Esophagus muscularis mucosa (tissue), 4 donors: ENCODE results near the gene TDRD12.

ENCODE experiments used
- EP300 ChIP-seq: sonication (generic); formaldehyde crosslinking; IDR thresholded peaks from one replicate; pipeline ENCODE4 v1.6.1; 2017; ENCODE audit warnings: antibody characterized with exemption
- POLR2A ChIP-seq: fragments of 450-650 bp; IDR thresholded peaks from one replicate; pipeline ENCODE4 v1.6.1; 2017; ENCODE audit warnings: antibody characterized with exemption, moderate library complexity, mild to moderate bottlenecking, low read depth
- TF ChIP-seq, protein P1 (sequence below), 3 experiments: fragments of 200-600 bp in 2 of 3; fragments of 450-650 bp in 1 of 3; sonication (generic) in 2 of 3; IDR thresholded peaks; one replicate each; pipeline ENCODE4 v1.5.1; 2017 to 2019; ENCODE audit warnings: antibody characterized with exemption in 3 of 3, mild to moderate bottlenecking in 2 of 3, moderate library complexity in 1 of 3

DNA sequence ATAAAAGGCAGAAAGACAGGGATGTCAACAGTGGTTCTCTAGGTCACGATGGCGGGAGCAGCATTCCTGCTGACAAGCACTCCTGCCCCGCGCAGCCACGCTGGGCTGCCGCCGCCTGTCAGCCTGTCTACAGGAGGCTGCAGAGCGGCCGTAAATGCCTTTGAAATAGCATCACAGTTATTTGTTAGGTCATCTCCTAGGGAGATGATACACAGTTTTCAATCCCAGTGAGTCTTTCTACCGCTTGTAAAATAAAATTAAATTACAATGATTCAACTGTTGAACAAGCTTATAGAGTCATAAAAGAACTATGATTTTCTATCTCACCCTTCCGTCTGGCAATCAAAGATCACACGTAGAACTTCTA, 157.3 kb downstream of the TDRD12 start:
- TF ChIP-seq, protein P1, sequence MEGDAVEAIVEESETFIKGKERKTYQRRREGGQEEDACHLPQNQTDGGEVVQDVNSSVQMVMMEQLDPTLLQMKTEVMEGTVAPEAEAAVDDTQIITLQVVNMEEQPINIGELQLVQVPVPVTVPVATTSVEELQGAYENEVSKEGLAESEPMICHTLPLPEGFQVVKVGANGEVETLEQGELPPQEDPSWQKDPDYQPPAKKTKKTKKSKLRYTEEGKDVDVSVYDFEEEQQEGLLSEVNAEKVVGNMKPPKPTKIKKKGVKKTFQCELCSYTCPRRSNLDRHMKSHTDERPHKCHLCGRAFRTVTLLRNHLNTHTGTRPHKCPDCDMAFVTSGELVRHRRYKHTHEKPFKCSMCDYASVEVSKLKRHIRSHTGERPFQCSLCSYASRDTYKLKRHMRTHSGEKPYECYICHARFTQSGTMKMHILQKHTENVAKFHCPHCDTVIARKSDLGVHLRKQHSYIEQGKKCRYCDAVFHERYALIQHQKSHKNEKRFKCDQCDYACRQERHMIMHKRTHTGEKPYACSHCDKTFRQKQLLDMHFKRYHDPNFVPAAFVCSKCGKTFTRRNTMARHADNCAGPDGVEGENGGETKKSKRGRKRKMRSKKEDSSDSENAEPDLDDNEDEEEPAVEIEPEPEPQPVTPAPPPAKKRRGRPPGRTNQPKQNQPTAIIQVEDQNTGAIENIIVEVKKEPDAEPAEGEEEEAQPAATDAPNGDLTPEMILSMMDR (IDR thresholded peaks at IDR 0.05), result no peak
- no peak for TF ChIP-seq EP300
- TF ChIP-seq POLR2A, result no peak
